Right lobe of liver (tissue), 6 donors: ENCODE data around the gene SLC9C1. TPM values are rescaled to one million over a fixed set of nuclear protein-coding genes. Genes with fewer than 3 reads are reported as not detected.
A peak's percentile ranks its signal among the peaks of the same experiment; 100 is the strongest.

Source experiments
- ATAC-seq, 4 donors: fragments of 200-7000 bp; cut with Tn5 transposase; one replicate each; pipeline ENCODE4 v1.9.1; 2020; ENCODE audit warnings: mild to moderate bottlenecking in 4 of 4, moderate library complexity in 4 of 4
- DNase-seq, 3 donors: peaks; one replicate each; pipeline ENCODE4 v3.0.0-alpha.2; 2020
- H3K27ac ChIP-seq, 3 donors: fragments of 200-600 bp; one replicate each; pipeline ENCODE4 v1.8.0; 2022
- H3K27me3 ChIP-seq, 2 donors: fragments of 200-600 bp; one replicate each; pipeline ENCODE4 v1.8.0; 2022
- H3K36me3 ChIP-seq, 4 donors: fragments of 200-600 bp; sonication (generic) in 1 of 4; one replicate each; pipeline versions ENCODE4 v1.5.1 to v1.8.0; 2017 to 2022; ENCODE audit warnings: control low read depth in 1 of 4
- H3K4me1 ChIP-seq, 4 donors: fragments of 200-600 bp; sonication (generic) in 1 of 4; one replicate each; pipeline versions ENCODE4 v1.5.1 to v1.8.0; 2017 to 2022; ENCODE audit warnings: control low read depth in 1 of 4
- H3K4me3 ChIP-seq, 3 donors: fragments of 200-600 bp; one replicate each; pipeline ENCODE4 v1.8.0; 2022
- H3K9me3 ChIP-seq, 4 donors: fragments of 200-600 bp; sonication (generic) in 1 of 4; one replicate each; pipeline versions ENCODE4 v1.5.1 to v1.8.0; 2017 to 2022; ENCODE audit warnings: control low read depth in 1 of 4
- POLR2A ChIP-seq: fragments of 450-650 bp; IDR thresholded peaks from one replicate; pipeline ENCODE4 v1.6.1; 2017; ENCODE audit warnings: antibody characterized with exemption, mild to moderate bottlenecking
- WGBS: methylation state at CpG from one replicate; pipeline ENCODE4 v1.1.6; 2018; ENCODE audit warnings: low coverage, low lambda C conversion rate; ENCODE audit not compliant: insufficient coverage; ENCODE audit errors: missing lambda C conversion rate; 5-methylcytosine and 5-hydroxymethylcytosine counted together
- intact Hi-C, 2 donors: fragments of 100-400 bp; cut with DNase I; formaldehyde crosslinking; loops; one replicate each; pipeline versions ENCODE4 v1.11.2 to v1.14.1; 2022
- total RNA-seq, 6 experiments: library from RNA; depleted of rRNA in 2 of 6; stranded (reverse); fragments of >200 nt in 2 of 6; fragmentation: NEBNext Ultra II Directional in 3 of 6; extraction: Animal tissue kit (Norgen Biotek cat#: 25700) in 3 of 6; gene quantifications; one replicate each; pipeline versions ENCODE4 v1.1.0 to v1.2.4, GENCODE V29; 2016 to 2023
- TF ChIP-seq, protein P1 (sequence below), 4 donors: fragments of 200-600 bp in 3 of 4; fragments of 450-650 bp in 1 of 4; IDR thresholded peaks; one replicate each; pipeline versions ENCODE4 v1.5.1 to v1.8.0; 2016 to 2022; ENCODE audit warnings: antibody characterized with exemption in 4 of 4, mild to moderate bottlenecking in 2 of 4
- donor health status: DM: no; HTN: yes; CAD: no.
- donor health status: DM: no; HTN: no; CAD: no.
- donor health status: DM: no; HTN: no; CAD: no.
- donor health status: DM: no; HTN: yes; CAD: no.
- donor health status: DM: no; HTN: yes; CAD: no.

SLC9C1 gene
- total RNA-seq, 6 experiments from 2014 or later, result not detected

DNA sequence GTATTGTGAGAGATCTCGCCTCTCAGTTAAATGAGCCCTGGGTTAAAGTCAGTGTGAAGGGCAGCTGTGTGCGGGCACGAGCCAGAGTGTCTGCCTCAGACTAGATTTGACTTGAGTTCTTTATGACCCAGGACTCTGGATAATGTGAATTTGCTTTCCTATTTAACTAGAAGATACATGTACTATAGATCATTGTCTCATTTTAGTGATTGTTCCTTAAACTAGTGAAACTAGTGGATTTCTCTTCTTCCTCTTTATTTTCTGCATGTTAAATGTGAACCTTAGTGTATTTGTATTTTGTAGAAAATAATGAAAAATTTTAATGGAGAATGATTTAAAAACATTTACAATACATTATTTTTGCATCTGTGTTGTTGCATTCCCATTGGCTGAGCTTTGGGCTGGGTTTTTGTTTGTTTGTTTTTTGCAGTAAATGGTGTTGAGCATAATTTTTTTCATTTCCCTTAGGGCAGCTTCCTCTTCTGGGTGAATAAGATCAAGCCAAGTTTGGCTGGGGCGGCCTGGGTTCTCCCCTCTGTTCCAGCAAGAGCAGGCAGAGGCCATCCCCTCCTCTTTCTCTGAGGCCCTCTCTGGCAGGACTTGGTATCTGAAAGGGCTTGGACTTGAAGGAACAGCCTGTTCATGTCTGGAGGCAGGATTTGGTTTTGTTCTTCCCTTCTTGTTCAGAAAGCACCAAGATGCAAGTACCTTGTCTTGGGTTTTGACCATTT is 176.0 kb downstream of the SLC9C1 start:
- no peak for TF ChIP-seq POLR2A
- TF ChIP-seq, protein P1, sequence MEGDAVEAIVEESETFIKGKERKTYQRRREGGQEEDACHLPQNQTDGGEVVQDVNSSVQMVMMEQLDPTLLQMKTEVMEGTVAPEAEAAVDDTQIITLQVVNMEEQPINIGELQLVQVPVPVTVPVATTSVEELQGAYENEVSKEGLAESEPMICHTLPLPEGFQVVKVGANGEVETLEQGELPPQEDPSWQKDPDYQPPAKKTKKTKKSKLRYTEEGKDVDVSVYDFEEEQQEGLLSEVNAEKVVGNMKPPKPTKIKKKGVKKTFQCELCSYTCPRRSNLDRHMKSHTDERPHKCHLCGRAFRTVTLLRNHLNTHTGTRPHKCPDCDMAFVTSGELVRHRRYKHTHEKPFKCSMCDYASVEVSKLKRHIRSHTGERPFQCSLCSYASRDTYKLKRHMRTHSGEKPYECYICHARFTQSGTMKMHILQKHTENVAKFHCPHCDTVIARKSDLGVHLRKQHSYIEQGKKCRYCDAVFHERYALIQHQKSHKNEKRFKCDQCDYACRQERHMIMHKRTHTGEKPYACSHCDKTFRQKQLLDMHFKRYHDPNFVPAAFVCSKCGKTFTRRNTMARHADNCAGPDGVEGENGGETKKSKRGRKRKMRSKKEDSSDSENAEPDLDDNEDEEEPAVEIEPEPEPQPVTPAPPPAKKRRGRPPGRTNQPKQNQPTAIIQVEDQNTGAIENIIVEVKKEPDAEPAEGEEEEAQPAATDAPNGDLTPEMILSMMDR (IDR thresholded peaks at IDR 0.05), result peak in 1 of 4 donors; percentile 2
- WGBS, result 68% methylated on average over 4 of the region's 4 CpGs
- ATAC-seq (peak; percentile 40 to 76 (median 61)), DNase-seq (peak in 1 of 3 donors; percentile 25)
- Histone ChIP-seq H3K4me1 (peaks cover 0 to 10% (median 0%) of the 10 kb centered on the region in 4 donors), H3K9me3 (peaks cover 0 to 4% (median 0%) of the 10 kb centered on the region in 4 donors), H3K27ac (no peak overlapping the region), H3K27me3 (no peaks in the 10 kb centered on the region), H3K4me3 (no peak overlapping the region), H3K36me3 (no peaks in the 10 kb centered on the region)
- intact Hi-C loops, result no loop called here

DNA sequence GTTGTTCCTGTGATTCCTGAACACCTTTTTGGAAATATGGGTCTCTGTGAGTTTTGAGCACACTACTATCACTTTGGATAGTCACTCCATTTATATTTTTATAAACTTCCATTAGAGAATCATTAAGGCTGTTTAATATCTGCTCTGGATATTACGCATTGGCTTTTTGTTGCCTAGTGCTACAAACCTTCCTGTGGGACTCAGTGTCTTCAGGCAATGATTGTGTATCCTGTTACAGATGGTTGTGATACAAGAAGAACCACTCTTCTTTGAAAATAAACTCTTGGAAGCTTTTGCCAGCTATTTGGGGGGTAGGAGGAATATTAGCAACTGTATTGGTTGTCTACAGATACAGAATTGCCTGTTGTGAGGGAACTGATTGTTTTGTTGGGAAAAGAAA is 176.6 kb downstream of the SLC9C1 start:
- no peaks in the 10 kb centered on the region for H3K27me3 ChIP-seq
- no peak overlapping the region for H3K4me3 ChIP-seq
- peaks cover 0 to 4% (median 0%) of the 10 kb centered on the region in 4 donors for H3K9me3 ChIP-seq
- H3K36me3 ChIP-seq, result no peaks in the 10 kb centered on the region
- peaks cover 0 to 7% (median 0%) of the 10 kb centered on the region in 4 donors for H3K4me1 ChIP-seq
- DNase-seq (no peak), ATAC-seq (no peak)
- WGBS, result 80% methylated on average over 1 of the region's 1 CpG
- no peak overlapping the region for H3K27ac ChIP-seq
- TF ChIP-seq, protein P1 (IDR thresholded peaks at IDR 0.05), result no peak
- no peak for TF ChIP-seq POLR2A
- intact Hi-C loops, result no loop called here

DNA sequence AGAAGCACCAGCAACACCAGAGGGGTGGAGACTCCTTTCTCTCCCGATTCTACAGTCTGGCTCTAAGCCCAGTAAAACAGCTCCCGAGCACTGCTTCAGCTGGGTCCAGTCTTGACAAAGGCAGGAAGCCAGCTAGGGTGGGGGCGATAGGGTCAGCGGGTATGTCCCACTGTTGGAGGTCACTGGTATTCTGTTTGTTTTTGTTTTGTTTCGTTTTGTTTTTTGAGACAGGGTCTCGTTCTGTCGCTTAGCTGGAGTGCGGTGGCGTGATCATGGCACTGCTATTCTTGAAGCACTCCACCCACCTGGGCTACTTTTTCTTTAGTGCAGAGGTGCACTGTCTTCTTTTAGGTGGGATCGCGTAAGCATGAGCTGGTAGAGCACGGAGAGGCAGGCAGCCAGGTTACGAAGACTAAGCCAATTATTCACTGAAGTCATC is 177.2 kb downstream of the SLC9C1 start:
- H3K27ac ChIP-seq, result no peak overlapping the region
- intact Hi-C loops, result no loop called here
- 59% methylated on average over 13 of the region's 13 CpGs for WGBS
- peaks cover 0 to 5% (median 0%) of the 10 kb centered on the region in 4 donors for H3K4me1 ChIP-seq
- H3K9me3 ChIP-seq, result peaks cover 0 to 4% (median 0%) of the 10 kb centered on the region in 4 donors
- no peak for TF ChIP-seq POLR2A
- TF ChIP-seq, protein P1 (IDR thresholded peaks at IDR 0.05), result no peak
- H3K27me3 ChIP-seq, result no peaks in the 10 kb centered on the region
- ATAC-seq (peak in 3 of 4 donors; percentile 23 to 45 (median 31)), DNase-seq (no peak)
- no peaks in the 10 kb centered on the region for H3K36me3 ChIP-seq
- H3K4me3 ChIP-seq, result no peak overlapping the region

DNA sequence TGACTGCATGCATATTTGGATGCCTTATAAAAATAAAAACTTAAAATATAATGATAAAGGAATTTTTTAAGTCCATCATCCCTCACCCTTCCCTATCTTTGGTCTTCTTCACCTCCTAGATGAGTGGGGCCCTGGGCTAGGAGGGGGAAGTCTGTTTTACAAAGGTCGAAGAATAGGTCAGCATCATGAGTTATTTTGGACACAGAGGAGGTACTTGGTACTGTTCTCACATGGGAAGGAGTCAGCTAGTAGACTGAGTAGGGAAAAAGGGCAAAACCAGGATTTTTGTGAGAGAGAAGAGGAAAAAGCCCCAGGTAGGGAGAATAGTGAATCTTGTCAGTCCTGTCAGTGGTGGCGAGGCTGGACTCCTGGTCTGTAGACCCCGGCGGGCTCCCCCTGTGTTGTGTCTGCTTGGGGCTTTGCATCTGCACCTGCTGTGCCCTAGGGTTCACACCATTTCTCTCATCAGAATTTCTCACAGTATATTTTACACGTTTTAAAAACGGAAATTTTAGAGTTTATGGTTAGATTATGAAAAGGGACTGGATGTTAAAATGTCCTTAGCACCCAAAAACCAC is 178.1 kb downstream of the SLC9C1 start:
- peaks cover 0 to 4% (median 0%) of the 10 kb centered on the region in 4 donors for H3K9me3 ChIP-seq
- WGBS, result 49% methylated on average over 6 of the region's 6 CpGs
- intact Hi-C loops, result no loop called here
- H3K4me1 ChIP-seq, result peaks cover 0 to 5% (median 0%) of the 10 kb centered on the region in 4 donors
- H3K27me3 ChIP-seq, result no peaks in the 10 kb centered on the region
- ATAC-seq (no peak), DNase-seq (no peak)
- H3K4me3 ChIP-seq, result no peak overlapping the region
- H3K36me3 ChIP-seq, result no peaks in the 10 kb centered on the region
- no peak overlapping the region for H3K27ac ChIP-seq
- no peak for TF ChIP-seq POLR2A
- TF ChIP-seq, protein P1 (IDR thresholded peaks at IDR 0.05), result no peak
